Measurements from ENCODE around the gene RBBP8.

- TF ChIP-seq MXI1 (conservative IDR thresholded peaks at IDR 0.05; ENCODE audit: poor library complexity, severe bottlenecking) (no peak), CTCF (IDR thresholded peaks at IDR 0.05; ENCODE audit: poor library complexity, severe bottlenecking) (no peak), POLR2AphosphoS5 (IDR thresholded peaks at IDR 0.05) (no peak), EZH2 (IDR thresholded peaks at IDR 0.05; ENCODE audit: borderline replicate concordance, insufficient read depth, low read length, poor library complexity, severe bottlenecking) (no peak), TAF1 (IDR thresholded peaks at IDR 0.05; ENCODE audit: low read depth) (no peak), REST (IDR thresholded peaks at IDR 0.05; ENCODE audit: borderline replicate concordance) (no peak), EP300 (conservative IDR thresholded peaks at IDR 0.05; ENCODE audit: poor library complexity, severe bottlenecking) (no peak)
These were observed 18.5 kb upstream of the RBBP8 start for GRCh38 chr18:22914633-22915032.
